Endodermal cell (in vitro differentiated cells): ENCODE data around the gene WDR5B. TPM values are rescaled to one million over a fixed set of nuclear protein-coding genes. Genes with fewer than 3 reads are reported as not detected.

Experiments used
- DNase-seq: peaks from one replicate; pipeline ENCODE4 v3.0.0-alpha.2; 2017
- H3K27ac ChIP-seq: 2 replicates; pipeline ENCODE4 v1.5.1; 2013; ENCODE audit warnings: mild to moderate bottlenecking, low read depth, low read length, moderate library complexity
- H3K27me3 ChIP-seq: 2 replicates; pipeline ENCODE4 v1.6.1; 2013; ENCODE audit warnings: mild to moderate bottlenecking, low read length, moderate library complexity; ENCODE audit not compliant: insufficient read depth, control insufficient read depth, poor library complexity, severe bottlenecking
- H3K36me3 ChIP-seq: 2 replicates; pipeline ENCODE4 v1.7.0; 2013; ENCODE audit warnings: mild to moderate bottlenecking, low read length, moderate library complexity; ENCODE audit not compliant: control insufficient read depth, insufficient read depth
- H3K4me1 ChIP-seq: one replicate; pipeline ENCODE4 v1.7.0; 2013; ENCODE audit warnings: low read length; ENCODE audit not compliant: control insufficient read depth, insufficient read depth
- H3K4me3 ChIP-seq: 2 replicates; pipeline ENCODE4 v1.5.1; 2013; ENCODE audit warnings: mild to moderate bottlenecking, low read length, moderate library complexity
- H3K9ac ChIP-seq: 2 replicates; pipeline ENCODE4 v1.6.1; 2013; ENCODE audit warnings: mild to moderate bottlenecking, low read length, moderate library complexity; ENCODE audit not compliant: poor library complexity, severe bottlenecking; ENCODE audit errors: extremely low read depth
- H3K9me3 ChIP-seq: 2 replicates; pipeline ENCODE4 v1.6.1; 2013; ENCODE audit warnings: mild to moderate bottlenecking, low read length, moderate library complexity; ENCODE audit not compliant: control insufficient read depth
- H3K27ac Mint-ChIP-seq: 2 replicates; pipeline ENCODE4 v1.8.0; 2020; ENCODE audit warnings: mixed read lengths
- H3K27me3 Mint-ChIP-seq: 2 replicates; pipeline ENCODE4 v1.8.0; 2021; ENCODE audit warnings: mild to moderate bottlenecking, mixed read lengths; ENCODE audit not compliant: insufficient read depth
- H3K36me3 Mint-ChIP-seq: 2 replicates; pipeline ENCODE4 v1.8.0; 2020; ENCODE audit warnings: low read depth, mixed read lengths
- H3K4me1 Mint-ChIP-seq: 2 replicates; pipeline ENCODE4 v1.8.0; 2020; ENCODE audit warnings: mixed read lengths
- H3K4me3 Mint-ChIP-seq: 2 replicates; pipeline ENCODE4 v1.8.0; 2020; ENCODE audit warnings: mild to moderate bottlenecking, moderate library complexity, mixed read lengths
- H3K9me3 Mint-ChIP-seq: 2 replicates; pipeline ENCODE4 v1.8.0; 2020; ENCODE audit warnings: mild to moderate bottlenecking, mixed read lengths
- WGBS, 2 experiments: methylation state at CpG; one replicate each; pipeline versions ENCODE4 v1.1.5 to v1.1.7; 2013; ENCODE audit warnings: missing lambda C conversion rate in 2 of 2, mixed read lengths in 1 of 2; ENCODE audit not compliant: insufficient coverage in 1 of 2, insufficient read length in 1 of 2; 5-methylcytosine and 5-hydroxymethylcytosine counted together
- total RNA-seq, 2 donors: library from RNA; stranded (reverse); fragmentation: NEBNext Ultra II Directional in 1 of 2; extraction: Animal tissue kit (Norgen Biotek cat#: 25700) in 1 of 2; gene quantifications; 2 replicates in 1 of 2; 3 replicates in 1 of 2; pipeline ENCODE4 v1.2.1, GENCODE V29; 2021
- TF ChIP-seq, protein P1 (sequence below): fragments of 200-600 bp; sonication (generic); conservative IDR thresholded peaks from 2 replicates; pipeline ENCODE4 v1.5.0; 2021; ENCODE audit warnings: antibody characterized with exemption, mild to moderate bottlenecking

The WDR5B gene
- total RNA-seq, 2 donors from 2014 or later: 4.2 to 4.9 TPM

DNA sequence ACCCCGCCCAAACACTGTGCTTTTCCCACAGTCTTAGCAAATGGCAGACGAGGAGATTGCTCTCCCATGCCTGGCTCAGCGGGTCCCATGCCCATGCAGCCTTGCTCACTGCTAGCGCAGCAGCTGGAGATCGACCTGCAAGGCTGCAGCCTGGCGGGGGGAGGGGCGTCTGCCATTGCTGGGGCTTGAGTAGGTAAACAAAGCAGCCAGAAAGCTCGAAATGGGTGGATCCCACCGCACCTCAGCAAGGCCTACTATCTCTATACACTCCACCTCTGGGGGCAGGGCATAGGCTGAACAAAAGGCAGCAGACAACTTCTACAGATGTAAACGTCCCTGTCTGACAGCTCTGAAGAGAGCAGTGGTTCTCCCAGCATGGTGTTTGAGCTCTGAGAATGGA, 27.2 kb upstream of the WDR5B start:
- no peaks in the 10 kb centered on the region for H3K27me3 Mint-ChIP-seq
- H3K36me3 ChIP-seq: peaks cover 74% of the 10 kb centered on the region
- H3K4me1 Mint-ChIP-seq: peaks cover 10% of the 10 kb centered on the region
- H3K9me3 ChIP-seq: peaks cover 43% of the 10 kb centered on the region
- WGBS, 2 experiments: 47 to 50% methylated on average over 7 to 10 of the region's 10 CpGs
- H3K27ac Mint-ChIP-seq: peak overlapping the region; percentile 71
- TF ChIP-seq, protein P1, sequence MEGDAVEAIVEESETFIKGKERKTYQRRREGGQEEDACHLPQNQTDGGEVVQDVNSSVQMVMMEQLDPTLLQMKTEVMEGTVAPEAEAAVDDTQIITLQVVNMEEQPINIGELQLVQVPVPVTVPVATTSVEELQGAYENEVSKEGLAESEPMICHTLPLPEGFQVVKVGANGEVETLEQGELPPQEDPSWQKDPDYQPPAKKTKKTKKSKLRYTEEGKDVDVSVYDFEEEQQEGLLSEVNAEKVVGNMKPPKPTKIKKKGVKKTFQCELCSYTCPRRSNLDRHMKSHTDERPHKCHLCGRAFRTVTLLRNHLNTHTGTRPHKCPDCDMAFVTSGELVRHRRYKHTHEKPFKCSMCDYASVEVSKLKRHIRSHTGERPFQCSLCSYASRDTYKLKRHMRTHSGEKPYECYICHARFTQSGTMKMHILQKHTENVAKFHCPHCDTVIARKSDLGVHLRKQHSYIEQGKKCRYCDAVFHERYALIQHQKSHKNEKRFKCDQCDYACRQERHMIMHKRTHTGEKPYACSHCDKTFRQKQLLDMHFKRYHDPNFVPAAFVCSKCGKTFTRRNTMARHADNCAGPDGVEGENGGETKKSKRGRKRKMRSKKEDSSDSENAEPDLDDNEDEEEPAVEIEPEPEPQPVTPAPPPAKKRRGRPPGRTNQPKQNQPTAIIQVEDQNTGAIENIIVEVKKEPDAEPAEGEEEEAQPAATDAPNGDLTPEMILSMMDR: no peak
- no peak overlapping the region for H3K27ac ChIP-seq
- H3K9me3 Mint-ChIP-seq: peaks cover 54% of the 10 kb centered on the region
- H3K4me3 Mint-ChIP-seq: no peak overlapping the region
- H3K4me1 ChIP-seq: no peaks in the 10 kb centered on the region
- DNase-seq: peak; percentile 91
- no peak overlapping the region for H3K9ac ChIP-seq
- H3K36me3 Mint-ChIP-seq: peaks cover 98% of the 10 kb centered on the region
- H3K27me3 ChIP-seq: no peaks in the 10 kb centered on the region
- H3K4me3 ChIP-seq: peak overlapping the region; percentile 51

DNA sequence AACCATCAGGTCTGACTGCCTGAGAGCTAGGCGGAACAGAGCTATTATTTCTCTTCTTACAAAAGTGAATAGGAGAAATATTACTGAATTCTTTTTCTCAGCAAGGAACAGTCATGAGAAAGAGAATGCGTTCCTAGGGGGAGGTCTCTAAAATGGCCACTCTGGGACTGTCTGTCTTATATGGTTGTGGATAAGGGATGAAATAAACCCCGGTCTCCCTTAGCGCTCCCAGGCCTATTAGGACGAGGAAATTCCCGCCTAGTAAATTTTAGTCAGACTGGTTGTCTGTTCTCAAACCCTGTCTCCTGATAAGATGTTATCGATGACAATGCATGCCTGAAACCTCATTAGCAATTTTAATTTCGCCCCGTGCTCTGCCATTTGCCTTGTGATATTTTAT, 20.1 kb upstream of the WDR5B start:
- Histone ChIP-seq H3K36me3 (peaks cover 89% of the 10 kb centered on the region), H3K27ac (no peak overlapping the region), H3K4me3 (peak overlapping the region; percentile 55), H3K9ac (no peak overlapping the region), H3K4me1 (no peaks in the 10 kb centered on the region), H3K27me3 (no peaks in the 10 kb centered on the region), H3K9me3 (peaks cover 47% of the 10 kb centered on the region)
- no peaks in the 10 kb centered on the region for H3K27me3 Mint-ChIP-seq
- H3K4me1 Mint-ChIP-seq: no peaks in the 10 kb centered on the region
- TF ChIP-seq, protein P1: no peak
- peaks cover 88% of the 10 kb centered on the region for H3K36me3 Mint-ChIP-seq
- no peak overlapping the region for H3K27ac Mint-ChIP-seq
- DNase-seq: no peak
- H3K4me3 Mint-ChIP-seq: no peak overlapping the region
- WGBS, 2 experiments: 98 to 99% methylated on average over 5 to 9 of the region's 9 CpGs
- H3K9me3 Mint-ChIP-seq: peaks cover 31% of the 10 kb centered on the region

DNA sequence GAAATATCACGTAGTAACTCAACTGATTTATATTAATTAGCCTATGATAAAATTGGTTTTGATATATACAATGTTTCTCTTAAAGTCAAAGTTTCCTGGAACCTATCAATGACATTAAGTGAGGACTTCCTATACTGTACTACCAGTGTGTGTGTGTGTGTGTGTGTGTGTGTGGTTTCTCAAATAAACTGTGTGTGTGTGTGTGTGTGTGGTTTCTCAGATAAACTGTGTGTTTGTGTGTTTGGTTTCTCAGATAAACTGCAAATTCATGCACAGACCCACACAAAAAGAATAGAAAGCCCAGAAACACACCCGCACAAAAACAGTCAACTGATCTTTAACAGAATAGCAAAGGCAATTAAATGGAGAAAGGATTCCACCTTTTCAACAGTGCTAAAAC, 14.5 kb upstream of the WDR5B start:
- Histone ChIP-seq H3K4me3 (no peak overlapping the region), H3K27ac (no peak overlapping the region), H3K36me3 (peaks cover 92% of the 10 kb centered on the region), H3K4me1 (no peaks in the 10 kb centered on the region), H3K9me3 (peaks cover 3% of the 10 kb centered on the region), H3K9ac (no peak overlapping the region), H3K27me3 (no peaks in the 10 kb centered on the region)
- H3K9me3 Mint-ChIP-seq: peaks cover 3% of the 10 kb centered on the region
- H3K4me3 Mint-ChIP-seq: no peak overlapping the region
- TF ChIP-seq, protein P1: no peak
- no peak overlapping the region for H3K27ac Mint-ChIP-seq
- no peak for DNase-seq
- WGBS, 2 experiments: 100% methylated on average over 1 of the region's 2 CpGs; no CpG with 5 or more reads in 1 of the 2 experiments
- H3K36me3 Mint-ChIP-seq: peaks cover 77% of the 10 kb centered on the region
- H3K4me1 Mint-ChIP-seq: no peaks in the 10 kb centered on the region
- no peaks in the 10 kb centered on the region for H3K27me3 Mint-ChIP-seq
